CD4-positive, alpha-beta T cell (primary cell): ENCODE data around the gene BIN1. TPM values are rescaled to one million over a fixed set of nuclear protein-coding genes. Genes with fewer than 3 reads are reported as not detected.

Experiments
- ATAC-seq: fragments of 200-7000 bp; cut with Tn5 transposase; one replicate; pipeline ENCODE4 v1.10.0; 2022; ENCODE audit warnings: mild to moderate bottlenecking; ENCODE audit not compliant: poor library complexity
- CTCF ChIA-PET: fragments of 350-600 bp; sonication (Branson Sonifier 250); formaldehyde crosslinking; loops from one replicate; lab custom pipeline; 2021; ENCODE audit warnings: antibody characterized with exemption, inconsistent platforms; lab: Charles Lee
- POLR2A ChIA-PET: fragments of 350-600 bp; sonication (Branson Sonifier 250); formaldehyde crosslinking; loops from one replicate; lab custom pipeline; 2021; ENCODE audit warnings: antibody characterized with exemption, inconsistent platforms; lab: Charles Lee
- DNase-seq, 14 experiments: peaks; one replicate each; pipeline ENCODE4 v3.0.0-alpha.2; 2013 to 2020; ENCODE audit warnings: mixed read lengths in 2 of 14
- H3K27ac ChIP-seq, 2 donors: one replicate each; pipeline versions ENCODE4 v1.5.1 to v1.7.0; 2013; ENCODE audit warnings: low read length in 2 of 2, low read depth in 1 of 2, mild to moderate bottlenecking in 1 of 2
- H3K27me3 ChIP-seq, 2 experiments: 1 replicate in 1 of 2; 2 replicates in 1 of 2; pipeline versions ENCODE4 v1.6.1 to v1.7.0; 2013; ENCODE audit warnings: low read length in 2 of 2, control low read depth in 1 of 2, mild to moderate bottlenecking in 1 of 2, moderate library complexity in 1 of 2; ENCODE audit not compliant: insufficient read depth in 2 of 2, control insufficient read depth in 1 of 2
- H3K36me3 ChIP-seq: one replicate; pipeline ENCODE4 v1.6.1; 2013; ENCODE audit warnings: low read length, control low read depth; ENCODE audit not compliant: insufficient read depth
- H3K4me1 ChIP-seq: one replicate; pipeline ENCODE4 v1.6.1; 2013; ENCODE audit warnings: low read length, control low read depth; ENCODE audit not compliant: insufficient read depth
- H3K4me3 ChIP-seq: one replicate; pipeline ENCODE4 v1.5.1; 2013; ENCODE audit warnings: mild to moderate bottlenecking, low read length, moderate library complexity
- H3K9me3 ChIP-seq, 2 experiments: 1 replicate in 1 of 2; 2 replicates in 1 of 2; pipeline versions ENCODE4 v1.6.1 to v1.7.0; 2013; ENCODE audit warnings: low read length in 2 of 2, mild to moderate bottlenecking in 2 of 2, control low read depth in 1 of 2, moderate library complexity in 1 of 2; ENCODE audit not compliant: control insufficient read depth in 1 of 2, insufficient read depth in 1 of 2
- H3K27ac Mint-ChIP-seq: one replicate; pipeline ENCODE4 v1.8.0; 2020; ENCODE audit warnings: mixed read lengths
- H3K27me3 Mint-ChIP-seq: one replicate; pipeline ENCODE4 v1.8.0; 2021; ENCODE audit warnings: mixed read lengths
- H3K36me3 Mint-ChIP-seq: one replicate; pipeline ENCODE4 v1.8.0; 2021; ENCODE audit warnings: low read depth, mixed read lengths
- H3K4me1 Mint-ChIP-seq: one replicate; pipeline ENCODE4 v1.8.0; 2021; ENCODE audit warnings: low read depth, mixed read lengths
- H3K4me3 Mint-ChIP-seq: one replicate; pipeline ENCODE4 v1.8.0; 2020; ENCODE audit warnings: mild to moderate bottlenecking, mixed read lengths
- H3K9me3 Mint-ChIP-seq: one replicate; pipeline ENCODE4 v1.8.0; 2020; ENCODE audit warnings: mixed read lengths
- CTCF ChIP-seq: fragments of 200-600 bp; IDR thresholded peaks from one replicate; pipeline ENCODE4 v1.8.0; 2022; ENCODE audit warnings: antibody characterized with exemption, mild to moderate bottlenecking
- intact Hi-C, 2 experiments: fragments of 100-400 bp; cut with DNase I in 1 of 2; cut with micrococcal nuclease in 1 of 2; formaldehyde crosslinking; loops; one replicate each; pipeline versions ENCODE4 v1.15.1 to v1.9.0; 2023 to 2025; cut with DNase I, micrococcal nuclease
- total RNA-seq, 174 experiments: library from RNA in 2 of 174; stranded (reverse) in 2 of 174; gene quantifications; one replicate each; pipeline ENCODE4 v1.2.3 and lab custom pipeline; 2021 to 2026

BIN1 gene
- total RNA-seq, 2 experiments from 2014 or later: 98.8 to 104 TPM

GRCh38 chr2:127154396-127154795, 47.4 kb upstream of the BIN1 start:
- intact Hi-C loops: no loop called here
- H3K4me1 ChIP-seq: no peaks in the 10 kb centered on the region
- no peak for TF ChIP-seq CTCF
- no peak overlapping the region for H3K27ac ChIP-seq
- no peak for ATAC-seq
- no peaks in the 10 kb centered on the region for H3K36me3 Mint-ChIP-seq
- H3K4me1 Mint-ChIP-seq: no peaks in the 10 kb centered on the region
- H3K27ac Mint-ChIP-seq: no peak overlapping the region
- no peak overlapping the region for H3K4me3 ChIP-seq
- no peaks in the 10 kb centered on the region for H3K27me3 Mint-ChIP-seq
- H3K9me3 ChIP-seq: no peaks in the 10 kb centered on the region
- no peaks in the 10 kb centered on the region for H3K9me3 Mint-ChIP-seq
- H3K36me3 ChIP-seq: no peaks in the 10 kb centered on the region
- no peak overlapping the region for H3K4me3 Mint-ChIP-seq
- no peak for DNase-seq
- POLR2A ChIA-PET: no interaction called here
- no peaks in the 10 kb centered on the region for H3K27me3 ChIP-seq
- CTCF ChIA-PET: no interaction called here

- Histone ChIP-seq H3K27ac (no peak overlapping the region), H3K27me3 (no peaks in the 10 kb centered on the region), H3K36me3 (no peaks in the 10 kb centered on the region), H3K9me3 (no peaks in the 10 kb centered on the region), H3K4me1 (no peaks in the 10 kb centered on the region), H3K4me3 (no peak overlapping the region)
- Mint-ChIP-seq H3K4me3 (no peak overlapping the region), H3K27ac (no peak overlapping the region), H3K36me3 (no peaks in the 10 kb centered on the region), H3K4me1 (no peaks in the 10 kb centered on the region), H3K9me3 (no peaks in the 10 kb centered on the region), H3K27me3 (no peaks in the 10 kb centered on the region)
- no peak for ATAC-seq
- intact Hi-C loops: no loop called here
- DNase-seq: no peak
- TF ChIP-seq CTCF: no peak
- POLR2A ChIA-PET: no interaction called here
- CTCF ChIA-PET: no interaction called here
These were observed 46.8 kb upstream of the BIN1 start for GRCh38 chr2:127153691-127154158.

GRCh38 chr2:127150996-127151395, 44.0 kb upstream of the BIN1 start:
- Mint-ChIP-seq H3K27ac (no peak overlapping the region), H3K4me1 (no peaks in the 10 kb centered on the region), H3K4me3 (no peak overlapping the region), H3K36me3 (no peaks in the 10 kb centered on the region), H3K27me3 (no peaks in the 10 kb centered on the region), H3K9me3 (no peaks in the 10 kb centered on the region)
- Histone ChIP-seq H3K27me3 (no peaks in the 10 kb centered on the region), H3K4me3 (no peak overlapping the region), H3K4me1 (no peaks in the 10 kb centered on the region), H3K36me3 (no peaks in the 10 kb centered on the region), H3K27ac (no peak overlapping the region), H3K9me3 (no peaks in the 10 kb centered on the region)
- no peak for DNase-seq
- intact Hi-C loops: no loop called here
- POLR2A ChIA-PET: no interaction called here
- no peak for ATAC-seq
- TF ChIP-seq CTCF: no peak
- CTCF ChIA-PET: no interaction called here
